ACC112 (cell line): ENCODE data around the gene PILRA.
"Not testable (repeated sequence)": the region's sequence is repeated elsewhere in the genome, so short reads cannot be mapped to it uniquely, and the experiment has no call there.

Experiments
- H2AFZ ChIP-seq: fragments of 200-600 bp; sonication (generic); one replicate; pipeline ENCODE4 v1.6.0; 2017; ENCODE audit warnings: antibody characterized with exemption, low read length; ENCODE audit not compliant: unreplicated experiment
- H3K27ac ChIP-seq: fragments of 200-600 bp; sonication (generic); 2 replicates; pipeline ENCODE4 v1.5.1; 2014; ENCODE audit warnings: low read depth, mild to moderate bottlenecking, antibody characterized with exemption, low read length, moderate library complexity
- H3K27me3 ChIP-seq: fragments of 200-600 bp; sonication (generic); 2 replicates; pipeline ENCODE4 v1.6.1; 2014; ENCODE audit warnings: mild to moderate bottlenecking, antibody characterized with exemption, low read length, moderate library complexity, mixed read lengths; ENCODE audit not compliant: insufficient read depth
- H3K36me3 ChIP-seq: fragments of 200-600 bp; sonication (generic); 2 replicates; pipeline ENCODE4 v1.6.1; 2016; ENCODE audit warnings: mild to moderate bottlenecking, antibody characterized with exemption, low read length, moderate library complexity, mixed read lengths; ENCODE audit not compliant: insufficient read depth
- H3K4me1 ChIP-seq: fragments of 200-600 bp; sonication (generic); one replicate; pipeline ENCODE4 v1.6.1; 2016; ENCODE audit warnings: low read length, mixed read lengths; ENCODE audit not compliant: insufficient read depth, unreplicated experiment, control insufficient read depth
- H3K4me3 ChIP-seq: fragments of 200-600 bp; sonication (generic); 2 replicates; pipeline ENCODE4 v1.5.1; 2014; ENCODE audit warnings: mild to moderate bottlenecking, low read depth, low read length
- H3K79me2 ChIP-seq: fragments of 200-600 bp; sonication (generic); one replicate; pipeline ENCODE4 v1.6.0; 2016; ENCODE audit warnings: low read length; ENCODE audit not compliant: control insufficient read depth, unreplicated experiment, insufficient read depth

The PILRA gene

GRCh38 chr7:100373261-100373831 lies at the start of gene PILRA:
PILRA (plus strand) TSS chr7:100373487; CDS start chr7:100373657, 170 bp downstream.
- no peak within 1 kb of the TSS for H3K4me3 ChIP-seq
- peak within 1 kb of the TSS; percentile 20; the same call in 1 of the 2 replicates for H3K27ac ChIP-seq
- H3K79me2 ChIP-seq = no peaks in the 10 kb centered on the region
- H2AFZ ChIP-seq = peak within 1 kb of the TSS; percentile 51
- no peaks in the 10 kb centered on the region for H3K36me3 ChIP-seq
- H3K4me1 ChIP-seq = peaks cover 17% of the 10 kb centered on the region
- no peaks in the 10 kb centered on the region for H3K27me3 ChIP-seq

- not testable (repeated sequence) for H2AFZ ChIP-seq, H3K4me1 ChIP-seq, H3K4me3 ChIP-seq, H3K36me3 ChIP-seq, H3K27ac ChIP-seq, H3K79me2 ChIP-seq, H3K27me3 ChIP-seq
Observed at GRCh38 chr7:100324194-100324593, 49.1 kb upstream of the PILRA start.

GRCh38 chr7:100325671-100326070 lies 47.6 kb upstream of the PILRA start:
- not testable (repeated sequence) for H3K27me3 ChIP-seq, H3K27ac ChIP-seq, H3K4me3 ChIP-seq, H3K4me1 ChIP-seq, H2AFZ ChIP-seq, H3K79me2 ChIP-seq, H3K36me3 ChIP-seq

GRCh38 chr7:100326914-100327313 lies 46.4 kb upstream of the PILRA start:
- not testable (repeated sequence) for H3K79me2 ChIP-seq, H3K27me3 ChIP-seq, H2AFZ ChIP-seq, H3K4me3 ChIP-seq, H3K27ac ChIP-seq, H3K4me1 ChIP-seq, H3K36me3 ChIP-seq

- H3K27ac ChIP-seq = peak overlapping the region; percentile 75
Observed at GRCh38 chr7:100335566-100336466, 37.5 kb upstream of the PILRA start.

GRCh38 chr7:100338083-100338696 lies 35.1 kb upstream of the PILRA start:
- not testable (repeated sequence) for H2AFZ ChIP-seq, H3K4me3 ChIP-seq, H3K36me3 ChIP-seq, H3K27me3 ChIP-seq, H3K4me1 ChIP-seq, H3K27ac ChIP-seq
- peaks cover 23% of the 10 kb centered on the region for H3K79me2 ChIP-seq

More at GRCh38 chr7:100335566-100336466, 37.5 kb upstream of the PILRA start:
- Histone ChIP-seq H2AFZ (peak overlapping the region; percentile 81), H3K4me3 (peak overlapping the region; percentile 97), H3K79me2 (peaks cover 16% of the 10 kb centered on the region)
- not testable (repeated sequence) for H3K27me3 ChIP-seq, H3K4me1 ChIP-seq, H3K36me3 ChIP-seq

- H3K4me3 ChIP-seq, H3K27me3 ChIP-seq, H2AFZ ChIP-seq, H3K4me1 ChIP-seq, H3K27ac ChIP-seq, H3K36me3 ChIP-seq: not testable (repeated sequence)
- H3K79me2 ChIP-seq = peaks cover 18% of the 10 kb centered on the region
Observed at GRCh38 chr7:100341286-100341685, 32.0 kb upstream of the PILRA start.

GRCh38 chr7:100342765-100343164 lies 30.5 kb upstream of the PILRA start:
- H3K4me1 ChIP-seq = peaks cover 7% of the 10 kb centered on the region
- H3K36me3 ChIP-seq = peaks cover 20% of the 10 kb centered on the region

GRCh38 chr7:100344124-100344559 lies 29.1 kb upstream of the PILRA start:
- H3K27me3 ChIP-seq, H2AFZ ChIP-seq, H3K27ac ChIP-seq, H3K4me1 ChIP-seq, H3K4me3 ChIP-seq: not testable (repeated sequence)
- peaks cover 30% of the 10 kb centered on the region for H3K36me3 ChIP-seq
- H3K79me2 ChIP-seq = peaks cover 12% of the 10 kb centered on the region

More at GRCh38 chr7:100342765-100343164, 30.5 kb upstream of the PILRA start:
- no peak overlapping the region for H2AFZ ChIP-seq
- H3K4me3 ChIP-seq = no peak overlapping the region
- no peak overlapping the region for H3K27ac ChIP-seq
- H3K27me3 ChIP-seq = no peaks in the 10 kb centered on the region
- peaks cover 18% of the 10 kb centered on the region for H3K79me2 ChIP-seq

GRCh38 chr7:100344560-100345287 lies 28.6 kb upstream of the PILRA start:
- Histone ChIP-seq H3K36me3 (peaks cover 31% of the 10 kb centered on the region), H3K27ac (peak overlapping the region; percentile 85)

More at GRCh38 chr7:100344560-100345287, 28.6 kb upstream of the PILRA start:
- not testable (repeated sequence) for H3K27me3 ChIP-seq, H2AFZ ChIP-seq, H3K4me3 ChIP-seq, H3K4me1 ChIP-seq
- peaks cover 12% of the 10 kb centered on the region for H3K79me2 ChIP-seq
